IMR-90 (cell line): ENCODE measurements around the gene AUTS2. TPM values are rescaled to one million over a fixed set of nuclear protein-coding genes. Genes with fewer than 3 reads are reported as not detected.

Experiments
- ATAC-seq: fragments of 200-7000 bp; cut with Tn5 transposase; 2 replicates; pipeline ENCODE4 v1.9.1; 2020; ENCODE audit warnings: low read depth, mild to moderate bottlenecking, moderate library complexity
- BruUV-seq: library from RNA; stranded (reverse); fragments of 400-500 nt; replicated peaks from 2 replicates; lab custom pipeline; 2021; lab: Mats Ljungman, UMichigan
- CTCF ChIA-PET: fragments of 300-600 bp; formaldehyde crosslinking; extraction: SDS; loops from one replicate; lab custom pipeline; 2021; ENCODE audit warnings: antibody characterized with exemption; lab: Yijun Ruan, JAX
- POLR2A ChIA-PET: fragments of 300-600 bp; sonication (Branson Sonifier 250); formaldehyde crosslinking; loops from one replicate; lab custom pipeline; 2022; ENCODE audit warnings: antibody characterized with exemption; ENCODE audit not compliant: unreplicated experiment; lab: Charles Lee
- DNase-seq: peaks from one replicate; pipeline ENCODE4 v3.0.0; 2013
- H2AFZ ChIP-seq: replicated peaks from 2 replicates; pipeline ENCODE3; 2013; ENCODE audit warnings: low read length, mild to moderate bottlenecking; ENCODE audit not compliant: poor library complexity
- H2AK5ac ChIP-seq: 2 replicates; pipeline ENCODE4 v1.6.1; 2013; ENCODE audit warnings: low read depth, low read length, inconsistent platforms
- H2AK9ac ChIP-seq: replicated peaks from 2 replicates; pipeline ENCODE3; 2013; ENCODE audit warnings: mild to moderate bottlenecking, low read depth, low read length, moderate library complexity; ENCODE audit not compliant: poor library complexity
- H2BK120ac ChIP-seq: 2 replicates; pipeline ENCODE4 v1.6.1; 2013; ENCODE audit warnings: low read depth, low read length, inconsistent platforms
- H2BK15ac ChIP-seq: 3 replicates; pipeline ENCODE4 v1.6.1; 2013; ENCODE audit warnings: low read depth, low read length, inconsistent platforms
- H2BK20ac ChIP-seq: 2 replicates; pipeline ENCODE4 v1.6.1; 2013; ENCODE audit warnings: low read depth, mild to moderate bottlenecking, inconsistent platforms, low read length, moderate library complexity
- H2BK5ac ChIP-seq: 2 replicates; pipeline ENCODE4 v1.6.1; 2013; ENCODE audit warnings: mild to moderate bottlenecking, low read depth, low read length, inconsistent platforms; ENCODE audit not compliant: poor library complexity, severe bottlenecking
- H3K14ac ChIP-seq: replicated peaks from 2 replicates; pipeline ENCODE4 v1.6.1; 2013; ENCODE audit warnings: low read depth, low read length, inconsistent platforms
- H3K18ac ChIP-seq: 2 replicates; pipeline ENCODE4 v1.6.1; 2013; ENCODE audit warnings: low read depth, low read length, control low read depth
- H3K23ac ChIP-seq: 2 replicates; pipeline ENCODE4 v1.6.1; 2013; ENCODE audit warnings: low read depth, low read length, inconsistent platforms
- H3K27ac ChIP-seq: 2 replicates; pipeline ENCODE4 v1.5.1; 2013; ENCODE audit warnings: mild to moderate bottlenecking, control low read depth, low read length; ENCODE audit not compliant: insufficient read depth
- H3K27me3 ChIP-seq: 2 replicates; pipeline ENCODE4 v1.6.1; 2013; ENCODE audit warnings: low read length; ENCODE audit not compliant: control insufficient read depth, insufficient read depth
- H3K36me3 ChIP-seq: 2 replicates; pipeline ENCODE4 v1.6.1; 2013; ENCODE audit warnings: low read length, mixed read lengths; ENCODE audit not compliant: control insufficient read depth, insufficient read depth
- H3K4ac ChIP-seq: 2 replicates; pipeline ENCODE4 v1.6.1; 2013; ENCODE audit warnings: low read depth, low read length, inconsistent platforms
- H3K4me1 ChIP-seq: 2 replicates; pipeline ENCODE4 v1.6.1; 2013; ENCODE audit warnings: low read length, mixed read lengths; ENCODE audit not compliant: control insufficient read depth, insufficient read depth
- H3K4me2 ChIP-seq: 2 replicates; pipeline ENCODE4 v1.6.1; 2013; ENCODE audit warnings: low read depth, mild to moderate bottlenecking, control low read depth, low read length, moderate library complexity
- H3K4me3 ChIP-seq: 2 replicates; pipeline ENCODE4 v1.5.1; 2013; ENCODE audit warnings: low read depth, mild to moderate bottlenecking, control low read depth, low read length, moderate library complexity; ENCODE audit not compliant: insufficient read depth
- H3K56ac ChIP-seq: 2 replicates; pipeline ENCODE4 v1.6.1; 2013; ENCODE audit warnings: low read length, inconsistent platforms; ENCODE audit not compliant: insufficient read depth; ENCODE audit errors: extremely low read depth
- H3K79me1 ChIP-seq, 2 experiments: 2 replicates each; pipeline ENCODE4 v1.6.1; 2013; ENCODE audit warnings: low read length in 2 of 2, inconsistent platforms in 1 of 2, low read depth in 1 of 2
- H3K9ac ChIP-seq: 2 replicates; pipeline ENCODE4 v1.6.1; 2013; ENCODE audit warnings: low read depth, low read length, control low read depth
- H3K9me1 ChIP-seq: 2 replicates; pipeline ENCODE4 v1.6.1; 2013; ENCODE audit warnings: low read length, inconsistent platforms; ENCODE audit not compliant: insufficient read depth
- H3K9me3 ChIP-seq: 2 replicates; pipeline ENCODE4 v1.6.1; 2013; ENCODE audit warnings: low read length; ENCODE audit not compliant: control insufficient read depth, insufficient read depth
- H4K20me1 ChIP-seq: 2 replicates; pipeline ENCODE4 v1.6.1; 2013; ENCODE audit warnings: low read length, inconsistent platforms; ENCODE audit not compliant: insufficient read depth
- H4K5ac ChIP-seq: 2 replicates; pipeline ENCODE4 v1.6.1; 2013; ENCODE audit warnings: mild to moderate bottlenecking, low read depth, low read length, control low read depth
- H4K8ac ChIP-seq, 2 experiments: 2 replicates each; pipeline ENCODE4 v1.6.1; 2013; ENCODE audit warnings: low read depth in 2 of 2, low read length in 2 of 2, control low read depth in 1 of 2, inconsistent platforms in 1 of 2
- H4K91ac ChIP-seq: 2 replicates; pipeline ENCODE4 v1.6.1; 2013; ENCODE audit warnings: low read depth, low read length, inconsistent platforms; ENCODE audit not compliant: insufficient read depth
- CEBPB ChIP-seq: IDR thresholded peaks from 2 replicates; pipeline ENCODE4 v1.6.1; 2012; ENCODE audit warnings: low read depth, low read length, improper control_type of control experiment
- CTCF ChIP-seq: conservative IDR thresholded peaks from 2 replicates; pipeline ENCODE4 v1.5.1; 2012; ENCODE audit warnings: mild to moderate bottlenecking, low read depth, low read length, improper control_type of control experiment
- ELK1 ChIP-seq: fragments of 150-350 bp; IDR thresholded peaks from 2 replicates; pipeline ENCODE4 v1.6.1; 2016; ENCODE audit warnings: low read depth, mild to moderate bottlenecking, low read length, moderate library complexity, borderline replicate concordance
- FOS ChIP-seq: fragments of 150-350 bp; IDR thresholded peaks from 2 replicates; pipeline ENCODE4 v1.6.1; 2016; ENCODE audit warnings: low read depth, low read length
- MAFK ChIP-seq: IDR thresholded peaks from 2 replicates; pipeline ENCODE4 v1.6.1; 2012; ENCODE audit warnings: low read depth, low read length, improper control_type of control experiment
- MAZ ChIP-seq: IDR thresholded peaks from 2 replicates; pipeline ENCODE4 v1.6.1; 2012; ENCODE audit warnings: low read depth, mild to moderate bottlenecking, low read length, improper control_type of control experiment, moderate library complexity, borderline replicate concordance
- MXI1 ChIP-seq: IDR thresholded peaks from 2 replicates; pipeline ENCODE4 v1.6.1; 2012; ENCODE audit warnings: low read depth, mild to moderate bottlenecking, low read length, moderate library complexity, borderline replicate concordance
- NFE2L2 ChIP-seq: fragments of 150-350 bp; IDR thresholded peaks from 2 replicates; pipeline ENCODE4 v1.6.1; 2016; ENCODE audit warnings: low read depth, mild to moderate bottlenecking, low read length
- RAD21 ChIP-seq: IDR thresholded peaks from 2 replicates; pipeline ENCODE4 v1.6.1; 2012; ENCODE audit warnings: low read length, improper control_type of control experiment
- RCOR1 ChIP-seq: IDR thresholded peaks from 2 replicates; pipeline ENCODE4 v1.6.1; 2012; ENCODE audit warnings: mild to moderate bottlenecking, low read length, improper control_type of control experiment; ENCODE audit not compliant: insufficient replicate concordance
- RFX5 ChIP-seq: IDR thresholded peaks from 2 replicates; pipeline ENCODE4 v1.8.0; 2012; ENCODE audit warnings: low read depth, mild to moderate bottlenecking, low read length, moderate library complexity
- SMC3 ChIP-seq: fragments of 150-350 bp; IDR thresholded peaks from 2 replicates; pipeline ENCODE4 v1.6.1; 2016; ENCODE audit warnings: low read depth, mild to moderate bottlenecking, antibody characterized with exemption, low read length, moderate library complexity
- USF2 ChIP-seq: fragments of 150-350 bp; IDR thresholded peaks from 2 replicates; pipeline ENCODE4 v1.6.1; 2017; ENCODE audit warnings: mild to moderate bottlenecking, antibody characterized with exemption, low read length, low read depth
- WGBS, 2 experiments: methylation state at CpG; one replicate each; pipeline versions ENCODE4 v1.1.5 to v1.1.7; 2013; ENCODE audit warnings: missing lambda C conversion rate in 2 of 2; ENCODE audit not compliant: insufficient read length in 1 of 2; ENCODE audit errors: extremely low coverage in 2 of 2; 5-methylcytosine and 5-hydroxymethylcytosine counted together
- dilution Hi-C: fragments of 300-500 bp; cut with HindIII; formaldehyde crosslinking; loops from one replicate; pipeline ENCODE4 v1.14.3; 2018; ENCODE audit warnings: low sequenced_read_pairs; ENCODE audit not compliant: unreplicated experiment
- in situ Hi-C: fragments of 300-500 bp; cut with MboI; formaldehyde crosslinking; loops from 3 replicates; pipeline ENCODE4 v1.14.3; 2019; ENCODE audit warnings: low sequenced_read_pairs, inconsistent platforms, mixed read lengths
- intact Hi-C: fragments of 100-400 bp; cut with micrococcal nuclease; formaldehyde crosslinking; loops from 2 replicates; pipeline ENCODE4 v1.10.0; 2022
- polyA plus RNA-seq, 3 experiments: library from polyadenylated mRNA; depleted of rRNA; stranded (reverse); fragments of >200 nt; gene quantifications; 2 replicates each; pipeline ENCODE4 v1.2.3, GENCODE V29; 2012; ENCODE audit warnings: low replicate concordance in 1 of 3
- total RNA-seq: library from RNA; depleted of rRNA; stranded (reverse); fragments of >200 nt; gene quantifications from 2 replicates; pipeline ENCODE4 v1.2.3, GENCODE V29; 2012

AUTS2 gene
- total and polyA plus RNA-seq, 2 of the 4 experiments (the other 2 are of a cell fraction) = 0.90 to 3.0 TPM

- Histone ChIP-seq H3K14ac (no peak overlapping the region), H3K4me1 (no peaks in the 10 kb centered on the region), H4K8ac (no peak overlapping the region), H3K4ac (no peak overlapping the region), H2BK15ac (no peak overlapping the region), H3K9ac (no peak overlapping the region), H3K9me1 (no peaks in the 10 kb centered on the region), H3K56ac (no peak overlapping the region), H3K36me3 (no peaks in the 10 kb centered on the region), H2AK9ac (no peak overlapping the region), H4K20me1 (no peaks in the 10 kb centered on the region), H3K27me3 (no peaks in the 10 kb centered on the region), H3K4me3 (no peak overlapping the region), H3K4me2 (no peak overlapping the region), H4K91ac (no peak overlapping the region), H2BK20ac (no peak overlapping the region), H4K5ac (no peak overlapping the region), H2AFZ (no peak overlapping the region), H3K23ac (no peak overlapping the region), H3K79me1 (no peaks in the 10 kb centered on the region), H2BK120ac (no peak overlapping the region), H2BK5ac (no peak overlapping the region), H3K9me3 (no peaks in the 10 kb centered on the region), H3K18ac (no peak overlapping the region), H2AK5ac (no peak overlapping the region), H3K27ac (no peak overlapping the region)
- in situ Hi-C loops = no loop called here
- no peak for DNase-seq
- 80% methylated on average over 2 of the region's 4 CpGs; no CpG with 5 or more reads in 1 of the 2 experiments for WGBS, 2 experiments
- no TSS peak for BruUV-seq
- dilution Hi-C loops = no loop called here
- POLR2A ChIA-PET = no interaction called here
- intact Hi-C loops = no loop called here
- no peak for TF ChIP-seq RCOR1
- TF ChIP-seq MAZ = no peak
- no peak for TF ChIP-seq NFE2L2
- no peak for TF ChIP-seq RFX5
- no peak for TF ChIP-seq CTCF
- no peak for TF ChIP-seq RAD21
- no peak for TF ChIP-seq MAFK
- no peak for TF ChIP-seq ELK1
- TF ChIP-seq CEBPB = no peak
- no peak for TF ChIP-seq FOS
- no peak for TF ChIP-seq MXI1
- no peak for TF ChIP-seq USF2
- TF ChIP-seq SMC3 = no peak
- no peak for ATAC-seq
- CTCF ChIA-PET = interaction anchor here (0.5 kb wide), 1 partner anchor 250 kb away, joined by 3 read pairs; no protein-coding TSS in a partner anchor
Observed at GRCh38 chr7:70353946-70354335, 755.7 kb downstream of the AUTS2 start.
